Esophagus muscularis mucosa (tissue), 3 donors: ENCODE data around the gene LRRC47.
"Not testable (repeated sequence)": the region's sequence is repeated elsewhere in the genome, so short reads cannot be mapped to it uniquely, and the experiment has no call there.

Source experiments
- CTCF ChIP-seq, 3 experiments: fragments of 200-600 bp in 2 of 3; fragments of 450-650 bp in 1 of 3; sonication (generic) in 2 of 3; IDR thresholded peaks; one replicate each; pipeline ENCODE4 v1.5.1; 2017 to 2019; ENCODE audit warnings: antibody characterized with exemption in 3 of 3, mild to moderate bottlenecking in 2 of 3, moderate library complexity in 1 of 3
- POLR2AphosphoS5 ChIP-seq, 2 donors: sonication (generic); formaldehyde crosslinking; IDR thresholded peaks; one replicate each; pipeline ENCODE4 v1.6.1; 2017; ENCODE audit warnings: antibody characterized with exemption in 2 of 2

- TF ChIP-seq CTCF, POLR2AphosphoS5 (IDR thresholded peaks at IDR 0.05): not testable (repeated sequence)
Observed at GRCh38 chr1:3748316-3748900, 47.9 kb downstream of the LRRC47 start.
